Fibroblast of skin of back (primary cell): ENCODE results near the gene LCE7A. TPM values are rescaled to one million over a fixed set of nuclear protein-coding genes. Genes with fewer than 3 reads are reported as not detected.

ENCODE experiments used
- DNase-seq: peaks from one replicate; pipeline ENCODE4 v3.0.0-alpha.2; 2013
- polyA plus RNA-seq, 2 experiments: library from polyadenylated mRNA; unstranded; fragments of 120-200 nt; gene quantifications; one replicate each; pipeline ENCODE4 v1.2.1, GENCODE V29; 2013; ENCODE audit not compliant: insufficient read length in 2 of 2

The LCE7A gene, protein sequence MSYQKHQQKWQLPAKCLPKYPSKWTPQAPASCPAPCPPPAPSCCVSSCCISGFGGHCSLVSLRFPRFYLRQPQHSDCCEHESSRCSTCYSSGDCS
- not detected for polyA plus RNA-seq (2013, experiment 1 of 2; ENCODE audit: insufficient read length)
- not detected for polyA plus RNA-seq (2013, experiment 2 of 2; ENCODE audit: insufficient read length)

DNA sequence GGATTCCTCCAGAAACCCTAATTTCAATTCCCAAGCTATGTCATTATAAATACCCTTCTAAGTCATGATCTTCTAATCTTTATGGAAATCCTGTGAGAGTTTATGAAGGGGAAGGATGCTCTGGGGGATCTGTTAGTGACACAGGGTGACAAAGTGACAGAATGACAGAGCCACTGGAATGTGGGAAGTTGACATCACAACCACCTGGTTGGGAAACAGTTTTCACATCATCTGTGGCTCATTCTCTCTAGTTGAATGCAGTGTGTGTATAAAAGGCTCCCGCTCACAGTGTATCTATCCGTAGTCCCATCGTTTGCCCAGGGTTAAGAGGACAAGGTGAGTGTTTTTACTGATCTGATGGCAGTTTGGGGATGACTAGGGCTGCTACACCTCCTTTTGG, at the start of gene LCE7A:
Gene LCE7A, plus strand, starts transcription at position 301 of the 400 bp plus-strand sequence. CDS start 702 bp downstream, outside the sequence.
- no peak for DNase-seq

DNA sequence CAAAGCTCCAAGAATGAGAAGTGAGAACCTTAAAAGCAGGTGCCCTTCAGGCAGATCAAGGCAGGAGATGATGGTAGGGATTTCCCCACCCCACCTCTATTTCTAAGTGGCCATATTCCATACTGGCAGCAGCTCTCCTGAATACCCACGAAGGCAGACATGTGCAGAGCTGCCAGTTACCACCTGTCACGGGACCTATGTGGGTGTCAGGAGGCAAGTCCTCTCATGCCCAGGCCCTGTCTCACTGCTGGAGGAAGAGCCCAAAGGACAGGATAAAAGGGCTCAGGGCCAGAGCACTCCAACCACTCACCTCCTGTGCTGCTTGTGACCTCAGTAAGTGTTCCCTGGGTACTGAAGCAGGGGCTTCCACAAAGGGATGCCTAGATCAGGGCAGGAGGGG, 48.7 kb upstream of the LCE7A start:
- DNase-seq = no peak

DNA sequence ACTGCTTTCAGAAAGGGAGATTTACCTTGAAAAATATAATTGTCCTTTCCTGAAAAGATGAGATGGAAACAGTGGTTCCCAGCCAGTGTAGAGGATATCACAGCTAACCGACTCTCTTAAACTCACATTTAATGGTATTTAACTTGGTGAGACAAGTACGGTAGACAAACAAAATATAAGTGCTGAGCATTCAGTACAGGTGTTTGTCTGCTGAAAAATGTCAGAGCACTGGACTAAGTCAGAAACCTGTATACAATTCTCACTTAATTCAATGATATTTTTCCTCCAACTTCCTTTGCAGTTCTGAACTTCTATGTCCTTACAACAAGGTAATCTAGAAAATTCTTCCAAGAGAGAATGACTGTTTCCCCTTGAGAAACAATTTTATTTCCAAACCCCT, 48.1 kb upstream of the LCE7A start, which contains the start of gene LCE1B:
Gene LCE1B, plus strand, starts transcription at position 301 of the 400 bp plus-strand sequence. CDS start 476 bp downstream, outside the sequence.
- DNase-seq = no peak

DNA sequence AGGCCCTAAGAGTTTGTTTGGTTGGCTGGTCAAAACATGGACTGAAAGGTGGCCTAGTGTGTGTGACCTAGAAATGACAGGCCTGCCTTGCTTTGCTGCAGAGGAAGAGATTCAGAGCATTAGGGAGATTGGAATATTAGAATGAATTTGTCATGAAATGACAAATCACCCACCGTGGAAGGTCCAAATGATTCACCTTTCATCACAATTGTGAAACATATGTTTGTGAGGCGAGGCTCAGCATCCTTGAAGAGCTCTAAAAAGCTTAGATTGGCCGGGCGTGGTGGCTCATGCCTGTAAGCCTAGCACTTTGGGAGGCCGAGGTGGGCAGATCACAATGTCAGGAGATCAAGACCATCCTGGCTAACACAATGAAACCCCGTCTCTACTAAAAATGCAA, 42.5 kb upstream of the LCE7A start:
- DNase-seq = no peak

DNA sequence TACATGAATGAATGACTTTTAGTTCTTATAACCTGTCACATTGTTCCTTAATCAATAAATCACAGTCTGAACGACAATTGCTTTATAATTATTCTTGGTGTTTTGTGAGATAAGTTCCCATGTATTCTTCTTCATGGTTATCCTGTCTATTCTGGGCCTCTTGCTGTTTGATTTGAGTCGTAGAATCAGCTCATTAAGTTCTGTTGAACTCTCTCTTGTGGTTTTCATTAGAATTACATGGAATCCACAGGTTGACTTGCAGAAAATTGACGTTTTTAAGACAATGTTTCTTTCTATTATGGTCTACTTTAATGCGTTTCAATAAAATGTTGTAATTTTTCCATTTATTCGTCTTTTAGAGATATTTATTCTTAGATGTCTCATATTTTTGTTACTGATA, 36.5 kb upstream of the LCE7A start:
- no peak for DNase-seq

DNA sequence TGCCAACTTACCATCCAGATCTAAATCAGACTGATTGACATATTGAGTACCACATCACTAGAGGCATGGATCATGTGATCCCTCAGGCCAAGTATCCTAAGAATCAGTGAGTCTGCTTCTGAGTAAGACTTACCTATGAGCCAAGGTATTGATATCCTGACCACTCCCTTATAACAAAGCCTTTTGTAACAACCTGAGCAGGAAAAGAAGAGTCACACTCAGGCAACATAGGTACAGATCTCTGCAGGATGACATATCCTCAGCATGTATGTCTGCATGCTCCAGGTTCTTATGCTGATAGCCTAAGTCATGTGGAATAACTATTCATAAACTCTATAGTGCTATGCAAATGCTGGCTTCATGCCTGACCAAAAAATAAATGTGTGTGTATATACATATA, 34.8 kb upstream of the LCE7A start:
- no peak for DNase-seq

DNA sequence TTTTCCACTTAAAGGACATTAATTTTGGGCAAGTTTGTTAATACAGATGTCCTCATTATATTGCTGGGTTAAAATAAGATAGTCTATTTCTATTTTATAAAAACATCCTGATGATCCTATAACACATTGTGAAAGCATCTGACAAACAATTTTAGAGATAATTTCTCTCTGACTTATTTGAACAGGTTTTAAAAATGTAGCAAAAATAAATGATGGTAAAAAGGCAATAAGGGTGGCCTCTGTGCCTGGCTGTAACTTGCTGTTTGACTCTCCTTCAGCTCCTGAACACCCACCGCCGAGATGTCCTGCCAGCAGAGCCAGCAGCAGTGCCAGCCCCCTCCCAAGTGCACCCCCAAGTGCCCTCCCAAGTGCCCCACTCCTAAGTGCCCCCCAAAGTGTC, 32.6 kb upstream of the LCE7A start, which contains the start of gene LCE1A:
Gene LCE1A, plus strand, starts transcription at position 301 of the 400 bp plus-strand sequence. Its CDS starts 0 bp downstream, at position 301.
- no peak for DNase-seq

DNA sequence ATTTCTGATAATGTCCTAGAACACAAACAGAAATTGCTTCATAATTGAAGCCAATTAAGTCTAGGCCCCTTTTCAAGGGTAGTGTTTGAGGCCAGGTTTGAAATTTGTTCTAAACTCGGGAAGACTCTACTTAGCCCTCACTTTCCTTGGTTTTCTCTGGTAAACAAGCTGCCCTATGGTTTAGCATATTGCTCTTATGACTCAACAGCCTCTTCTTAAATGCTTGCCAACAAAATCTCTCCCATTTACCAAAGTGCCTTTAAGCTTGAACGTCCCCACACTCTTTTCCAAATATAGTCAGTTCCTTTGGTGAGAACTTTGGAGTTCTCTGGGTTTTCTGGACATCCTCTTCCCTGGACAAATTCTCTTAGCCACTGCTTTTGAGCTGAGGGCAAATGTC, 22.9 kb upstream of the LCE7A start:
- no peak for DNase-seq

DNA sequence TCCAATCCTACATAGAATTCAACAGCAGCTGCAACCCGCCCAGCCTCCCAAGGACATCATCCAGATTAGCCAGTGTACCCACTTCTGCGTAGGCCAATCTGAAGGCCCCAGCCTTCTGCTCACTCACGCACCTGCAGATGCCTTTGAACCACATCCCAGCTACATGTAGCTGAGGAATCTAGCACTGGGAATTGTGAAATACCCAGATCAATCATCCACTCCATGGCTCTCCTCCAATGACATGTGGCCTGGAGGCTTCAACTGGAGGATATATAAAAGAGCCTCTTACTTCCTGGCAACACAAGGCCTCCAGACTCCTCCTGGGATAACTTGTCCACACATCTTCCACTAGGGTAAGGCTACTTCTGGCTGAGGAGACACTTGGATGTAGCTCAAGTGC, 17.2 kb upstream of the LCE7A start, which contains the start of gene LCE6A:
Gene LCE6A, plus strand, starts transcription at position 301 of the 400 bp plus-strand sequence. CDS start 665 bp downstream, outside the sequence.
- no peak for DNase-seq

DNA sequence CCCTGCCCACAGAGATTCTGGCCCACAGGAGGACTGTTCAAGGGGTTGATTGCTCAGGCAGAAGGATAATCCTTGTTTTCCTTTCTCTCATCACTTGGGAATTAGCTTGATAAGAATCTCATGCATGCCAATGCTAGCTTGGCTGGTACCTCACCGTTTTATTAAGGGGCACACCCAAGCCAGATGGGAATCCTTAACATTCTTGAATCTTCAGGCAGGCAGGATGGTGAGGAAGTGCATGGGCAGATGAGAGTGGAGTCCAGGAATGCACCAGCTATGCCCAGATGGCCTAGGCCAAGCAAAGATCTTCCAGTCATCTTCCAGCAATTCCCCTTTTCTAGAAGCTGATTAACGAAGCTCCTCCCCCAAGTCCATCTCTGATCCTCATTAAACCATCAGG, 4.1 kb upstream of the LCE7A start:
- DNase-seq = no peak

DNA sequence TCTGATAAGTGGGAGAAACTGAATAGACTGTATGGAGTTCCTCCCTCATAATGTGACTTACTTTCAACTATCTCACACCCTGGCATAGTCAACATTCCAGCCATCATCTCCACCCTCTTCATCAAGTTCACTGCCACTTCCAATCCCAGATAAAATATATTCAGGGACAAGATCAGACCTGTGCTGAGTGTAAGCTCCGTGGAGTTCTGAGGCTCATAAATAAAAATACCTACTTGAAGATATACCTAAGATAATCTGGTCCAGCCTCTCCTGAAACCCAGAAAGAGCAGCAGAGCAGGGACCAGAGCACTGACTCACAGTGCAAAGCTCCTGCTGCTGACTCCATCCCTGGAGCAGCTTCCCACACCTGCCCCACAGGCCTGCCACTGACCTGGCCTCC, 1.7 kb upstream of the LCE7A start:
- no peak for DNase-seq

DNA sequence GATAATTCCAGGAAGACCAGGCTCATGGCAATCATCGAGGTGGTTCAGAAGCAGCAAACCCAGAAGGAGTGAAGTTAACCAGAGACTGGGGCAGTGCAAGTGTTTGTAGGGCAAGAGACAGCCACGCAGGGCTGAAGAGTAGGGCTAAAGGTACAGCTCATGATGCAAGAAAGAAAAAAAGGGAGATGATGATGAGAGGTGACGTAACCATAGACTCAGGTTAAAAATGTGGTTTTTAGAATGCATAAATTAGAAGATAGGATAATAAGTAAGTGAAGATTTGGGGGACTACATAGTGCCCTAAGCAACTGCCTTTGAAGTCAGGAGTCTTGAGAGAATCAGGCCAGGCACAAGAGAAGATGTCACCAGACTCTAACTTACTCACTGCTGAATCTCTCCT, 333 bp downstream of the LCE7A start:
- DNase-seq = no peak

DNA sequence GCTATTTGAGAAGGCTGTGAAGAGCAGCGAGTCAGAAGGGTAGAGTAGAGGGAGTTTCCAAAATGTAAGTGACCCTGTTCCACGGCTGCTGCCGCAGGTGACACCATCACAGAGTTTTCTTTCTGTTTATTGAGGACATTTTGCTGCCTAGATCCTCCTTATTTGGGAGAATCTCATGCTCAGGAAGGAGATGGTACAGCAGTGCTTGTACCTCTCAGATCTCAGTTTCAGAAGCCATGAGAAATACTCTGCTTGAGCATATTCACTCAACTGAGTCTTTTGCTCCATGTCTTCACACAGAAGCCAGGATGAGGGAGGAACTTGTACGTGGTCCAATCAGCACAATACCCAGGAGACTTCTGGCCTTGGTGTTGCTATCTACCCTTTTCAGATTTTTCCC, 1.6 kb downstream of the LCE7A start:
- no peak for DNase-seq

DNA sequence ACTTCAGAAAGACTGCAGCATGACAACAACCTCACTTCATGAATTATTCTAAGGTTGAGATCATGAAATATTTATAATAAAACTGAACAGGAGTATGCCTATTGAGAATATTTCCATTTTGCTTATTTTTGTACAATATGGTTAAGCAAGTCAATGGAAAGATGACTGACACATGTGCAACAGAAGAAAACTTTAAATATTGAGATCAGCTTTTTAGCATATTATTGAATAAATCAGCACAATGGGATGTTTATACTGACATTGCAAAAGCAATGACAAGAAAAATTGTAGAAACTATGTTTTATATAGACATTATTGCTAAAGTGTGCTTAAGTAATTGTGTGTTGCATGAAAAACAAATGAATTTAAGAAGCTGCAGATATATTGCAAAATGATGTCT, 4.6 kb downstream of the LCE7A start:
- DNase-seq = no peak

DNA sequence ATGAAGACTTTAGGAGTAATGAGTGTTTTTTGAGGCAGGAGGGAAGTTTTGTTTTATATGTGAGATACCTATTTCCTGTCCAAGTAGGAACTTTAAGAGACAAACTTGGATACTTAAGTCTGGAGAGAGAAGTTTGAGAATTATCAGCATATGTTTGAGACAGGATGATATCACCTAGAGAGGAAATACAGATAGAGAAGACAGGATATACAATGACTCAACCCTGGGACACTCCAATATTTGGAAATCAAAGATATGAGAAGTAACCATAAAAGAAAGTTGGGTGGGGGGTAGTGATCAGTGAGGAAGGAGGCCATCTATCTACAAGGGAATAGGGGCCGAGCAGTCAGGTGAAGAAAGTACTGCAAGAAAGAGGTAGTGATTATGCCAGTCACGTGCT, 6.5 kb downstream of the LCE7A start:
- no peak for DNase-seq

DNA sequence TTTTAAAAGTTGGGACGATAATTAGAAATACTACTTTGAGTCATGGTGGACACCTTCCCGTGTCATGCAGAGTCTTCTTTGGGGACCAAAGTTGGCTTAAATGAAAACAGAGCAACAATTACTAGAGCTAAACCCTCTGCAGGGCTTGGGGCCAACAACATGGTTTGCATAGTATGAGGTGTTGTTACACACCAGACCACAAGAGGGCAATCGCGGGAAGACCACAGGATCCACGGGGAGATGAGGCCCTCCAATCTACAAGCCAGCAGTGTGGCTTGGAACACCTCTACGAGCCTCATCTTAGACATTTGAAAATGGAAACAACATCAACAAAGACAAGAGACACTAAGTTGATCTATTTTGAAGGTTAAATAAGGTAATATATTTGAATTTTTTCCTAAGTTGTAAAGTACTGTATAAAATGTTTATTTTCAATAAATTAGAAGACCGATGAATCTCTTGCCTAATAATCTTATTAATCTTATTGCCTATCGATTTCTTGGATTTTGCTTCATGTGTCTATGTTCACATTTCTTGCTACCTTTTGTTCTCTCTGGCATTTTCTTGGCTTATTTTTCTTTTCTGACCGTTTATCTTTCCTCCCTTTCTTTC, 10.1 kb downstream of the LCE7A start:
- DNase-seq = peak; percentile 65

DNA sequence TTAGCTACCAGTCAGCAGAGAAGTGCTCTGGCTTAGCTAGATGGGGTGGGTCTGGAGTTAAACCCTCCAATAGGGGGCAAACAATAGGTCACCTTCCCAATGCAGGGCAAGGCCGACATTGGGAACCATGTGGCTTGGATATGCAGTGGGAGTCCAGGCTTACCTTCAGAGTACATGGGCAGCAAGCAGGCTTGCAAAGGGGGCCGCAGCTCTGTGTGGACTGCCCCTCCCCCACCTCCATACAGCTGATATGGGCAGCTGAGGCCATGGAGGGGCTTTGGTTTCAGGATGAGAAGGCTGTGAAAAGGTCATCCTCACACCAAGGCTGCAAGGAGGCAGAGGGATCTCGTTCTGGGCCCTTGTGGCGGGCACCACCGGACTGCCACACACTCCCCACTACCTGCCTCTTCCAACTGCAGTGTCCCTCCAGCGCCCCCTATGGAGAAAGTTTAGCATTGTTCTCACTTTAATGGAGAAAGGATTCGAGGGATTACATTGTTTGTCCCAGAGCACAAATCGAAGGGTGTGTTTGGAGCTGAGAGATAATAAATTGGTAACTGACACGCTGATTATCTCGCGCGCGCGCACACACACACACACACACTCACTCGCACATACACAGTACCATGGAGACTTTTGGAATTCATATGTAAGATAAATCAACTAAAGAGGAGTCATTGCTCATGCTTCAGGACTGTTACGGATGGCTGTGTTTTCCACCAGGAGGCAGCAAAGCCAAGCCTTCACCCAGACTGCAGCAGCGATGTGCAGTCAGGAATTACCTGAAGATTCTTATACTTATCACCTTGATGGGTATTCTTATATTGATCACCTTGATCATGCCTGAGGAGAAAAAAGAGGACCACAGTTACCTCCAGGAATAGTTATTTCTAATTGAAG, 11.3 kb downstream of the LCE7A start:
- DNase-seq = no peak

DNA sequence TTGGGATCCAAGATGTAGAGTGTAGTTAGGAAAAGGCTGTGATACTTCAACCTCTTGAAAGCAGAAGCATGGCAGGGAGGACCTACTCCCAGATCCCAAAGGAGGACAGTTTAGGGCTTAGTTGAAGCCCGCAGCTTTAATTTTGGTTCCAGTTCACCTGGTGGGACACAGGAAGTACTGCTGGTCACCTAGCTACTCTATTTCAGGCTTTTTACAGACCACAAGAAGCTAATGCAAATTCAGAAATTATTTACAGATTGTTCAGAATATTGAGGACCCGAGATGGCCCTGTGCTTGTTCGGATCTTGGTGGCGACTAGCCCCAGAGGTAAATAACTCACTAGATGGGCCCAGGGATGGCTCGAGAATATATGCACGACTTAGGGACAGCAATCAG, 11.9 kb downstream of the LCE7A start:
- DNase-seq = no peak

DNA sequence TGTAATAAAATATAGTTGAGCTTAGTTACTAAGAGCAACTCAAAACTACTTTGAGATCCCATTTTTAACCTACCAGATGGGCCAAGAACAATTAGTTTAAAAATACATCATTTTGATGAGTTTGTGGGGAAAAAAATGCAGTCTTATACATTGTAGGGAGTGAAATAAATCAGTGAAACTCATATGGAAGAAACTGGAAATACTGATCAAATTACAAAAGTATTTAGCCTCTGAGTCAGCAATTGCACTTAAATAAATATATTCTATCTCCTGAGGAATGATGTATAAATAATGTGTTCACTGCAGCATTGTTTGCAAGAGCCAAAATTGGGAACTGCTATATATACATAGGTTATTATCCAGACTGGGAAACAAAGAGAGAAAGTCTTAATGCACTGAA, 13.7 kb downstream of the LCE7A start:
- DNase-seq = peak; percentile 46

DNA sequence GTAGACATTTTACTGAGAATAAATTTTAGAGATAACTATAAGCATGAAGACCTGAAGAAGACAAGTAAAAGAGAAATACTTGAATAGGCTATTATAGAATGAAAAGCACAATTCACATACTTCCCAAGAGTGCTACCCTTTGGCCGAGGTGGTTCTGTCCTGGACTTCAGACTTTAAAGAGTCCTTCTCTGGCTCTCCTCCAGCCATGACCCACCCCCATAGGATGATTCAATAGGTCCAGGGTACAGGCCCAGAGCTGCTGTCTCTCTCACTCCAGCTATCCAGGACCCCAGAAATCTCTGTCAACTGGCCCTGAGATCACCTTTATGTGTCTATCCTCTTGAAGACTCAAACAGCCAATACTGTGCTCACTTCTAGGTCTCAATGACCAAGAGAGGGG, 17.0 kb downstream of the LCE7A start:
- no peak for DNase-seq

DNA sequence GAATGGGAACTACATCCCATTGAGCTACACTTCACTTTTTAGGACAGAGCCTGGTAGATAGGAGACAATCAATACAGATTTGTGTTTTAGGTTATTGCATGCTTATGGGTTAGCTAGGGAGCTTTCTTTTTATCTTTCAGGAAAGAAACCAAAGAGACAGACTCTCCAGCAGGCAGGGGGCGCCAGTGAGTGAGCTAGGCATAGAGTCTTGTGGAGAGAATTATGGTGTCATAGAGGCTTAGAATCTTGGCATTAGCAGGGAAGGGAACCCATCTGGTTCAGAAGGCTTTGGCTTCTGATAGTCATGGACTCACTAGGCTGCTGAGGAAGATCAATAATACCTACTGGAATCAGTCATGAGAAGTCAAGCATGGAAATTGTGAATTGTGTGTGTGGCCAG, 18.2 kb downstream of the LCE7A start, which contains the start of gene SMCP:
Gene SMCP, plus strand, starts transcription at position 281 of the 400 bp plus-strand sequence. CDS start 6,101 bp downstream, outside the sequence.
- DNase-seq = no peak

DNA sequence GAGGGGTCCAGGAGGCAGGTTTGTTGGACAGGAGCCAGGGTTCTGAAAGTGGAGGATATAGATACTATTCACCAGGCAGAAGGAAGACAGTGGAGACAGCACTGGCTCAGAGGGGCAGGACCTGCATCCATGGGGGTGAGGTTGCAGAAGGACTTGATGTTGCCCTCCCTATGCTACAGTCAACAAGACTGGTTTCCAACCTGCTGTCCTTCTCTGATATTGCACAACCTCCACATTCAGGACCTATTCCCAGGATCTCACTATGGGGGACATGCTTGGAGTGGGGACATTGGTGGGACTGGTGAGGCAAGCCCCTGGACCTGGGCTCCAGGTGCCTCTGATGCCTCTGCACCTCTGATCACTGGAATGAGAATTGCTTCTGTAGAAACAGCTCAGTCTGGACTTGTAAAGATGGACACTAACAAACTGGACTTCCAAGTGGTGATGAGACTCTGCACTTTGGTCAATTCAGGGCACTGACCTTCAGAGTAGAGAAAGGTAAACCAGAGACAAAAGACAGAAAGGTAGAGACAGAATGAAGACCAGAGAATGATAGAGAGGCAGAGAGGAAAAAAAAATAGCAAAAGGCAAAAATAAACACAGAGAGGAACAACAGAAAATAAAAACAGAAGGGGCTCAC, 19.9 kb downstream of the LCE7A start:
- DNase-seq = no peak

DNA sequence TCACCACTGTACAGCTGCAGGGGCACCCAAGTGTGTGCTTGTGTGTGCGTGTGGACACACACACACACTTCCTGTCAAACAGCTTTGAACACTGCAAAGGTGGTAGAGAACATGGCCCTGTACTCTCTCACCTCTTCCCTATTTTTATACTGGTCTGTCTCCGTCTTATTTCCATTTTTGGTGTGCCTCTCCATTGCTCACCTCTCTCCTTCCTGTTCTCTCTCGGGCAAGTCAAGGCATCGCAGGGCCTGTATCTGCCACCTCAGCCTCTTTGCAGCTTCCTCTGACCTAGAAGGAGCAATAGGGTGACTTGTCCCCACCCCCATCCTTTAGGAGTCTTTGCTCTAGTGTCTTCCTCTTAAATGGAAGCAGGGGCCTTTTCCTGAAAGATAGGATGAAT, 20.5 kb downstream of the LCE7A start:
- DNase-seq = no peak
